Fibroblast of lung (primary cell): ENCODE measurements around the gene SUSD5.

Experiments used
- EZH2 ChIP-seq: IDR thresholded peaks from 2 replicates; pipeline ENCODE4 v1.5.1; 2012; ENCODE audit warnings: low read length, control low read depth, mild to moderate bottlenecking; ENCODE audit errors: missing control alignments
- TF ChIP-seq, protein P1 (sequence below), 2 donors: IDR thresholded peaks in 1 of 2; conservative IDR thresholded peaks in 1 of 2; 1 replicate in 1 of 2; 2 replicates in 1 of 2; pipeline ENCODE4 v1.5.1; 2011 to 2012; ENCODE audit warnings: low read length in 2 of 2, control low read depth in 1 of 2, inconsistent platforms in 1 of 2, low read depth in 1 of 2, mild to moderate bottlenecking in 1 of 2

GRCh38 chr3:33105341-33105948, 113.2 kb downstream of the SUSD5 start:
- no peak for TF ChIP-seq EZH2
- TF ChIP-seq, protein P1, sequence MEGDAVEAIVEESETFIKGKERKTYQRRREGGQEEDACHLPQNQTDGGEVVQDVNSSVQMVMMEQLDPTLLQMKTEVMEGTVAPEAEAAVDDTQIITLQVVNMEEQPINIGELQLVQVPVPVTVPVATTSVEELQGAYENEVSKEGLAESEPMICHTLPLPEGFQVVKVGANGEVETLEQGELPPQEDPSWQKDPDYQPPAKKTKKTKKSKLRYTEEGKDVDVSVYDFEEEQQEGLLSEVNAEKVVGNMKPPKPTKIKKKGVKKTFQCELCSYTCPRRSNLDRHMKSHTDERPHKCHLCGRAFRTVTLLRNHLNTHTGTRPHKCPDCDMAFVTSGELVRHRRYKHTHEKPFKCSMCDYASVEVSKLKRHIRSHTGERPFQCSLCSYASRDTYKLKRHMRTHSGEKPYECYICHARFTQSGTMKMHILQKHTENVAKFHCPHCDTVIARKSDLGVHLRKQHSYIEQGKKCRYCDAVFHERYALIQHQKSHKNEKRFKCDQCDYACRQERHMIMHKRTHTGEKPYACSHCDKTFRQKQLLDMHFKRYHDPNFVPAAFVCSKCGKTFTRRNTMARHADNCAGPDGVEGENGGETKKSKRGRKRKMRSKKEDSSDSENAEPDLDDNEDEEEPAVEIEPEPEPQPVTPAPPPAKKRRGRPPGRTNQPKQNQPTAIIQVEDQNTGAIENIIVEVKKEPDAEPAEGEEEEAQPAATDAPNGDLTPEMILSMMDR (conservative IDR thresholded peaks at IDR 0.05 in 1 of 2, IDR thresholded peaks at IDR 0.05 in 1 of 2; ENCODE audit: low read depth in 1 of 2, low read length in 2 of 2), result no peak
